ENCODE measurements around the gene IRX2. TPM values are rescaled to one million over a fixed set of nuclear protein-coding genes. Genes with fewer than 3 reads are reported as not detected.

The IRX2 gene
- total and polyA plus RNA-seq, 10 of the 15 experiments (the other 5 are each of a cell fraction or from before 2014, with no cell fraction given): not detected

DNA sequence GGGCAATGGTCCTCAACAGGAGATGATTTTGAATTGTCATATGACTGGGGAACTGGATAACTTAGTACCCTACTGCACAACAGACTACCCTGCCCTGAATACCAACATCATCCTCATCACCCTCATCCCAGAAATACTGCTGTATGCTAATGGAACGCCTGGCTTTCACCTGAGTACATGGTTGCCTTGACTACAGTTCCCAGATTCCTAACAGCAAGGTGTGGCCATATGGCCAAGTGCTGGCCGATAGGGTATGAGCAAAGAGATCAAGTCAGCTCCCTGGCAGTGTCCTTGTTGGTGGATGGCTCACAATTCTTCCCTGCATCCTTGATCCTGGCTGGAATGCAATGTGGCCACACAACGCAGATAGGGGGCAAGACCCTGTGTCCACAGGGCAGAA is 31.2 kb upstream of the IRX2 start:
- no peak overlapping the region for H3K4me3 ChIP-seq
- in situ Hi-C loops (cut with MboI) (no loop called here), intact Hi-C loops (cut with micrococcal nuclease; ENCODE audit: unreplicated experiment) (no loop called here)
- POLR2A ChIA-PET: no interaction called here
- no peaks in the 10 kb centered on the region for H3K27me3 ChIP-seq (replicated peaks in 1 of 2; ENCODE audit: control insufficient read depth in 2 of 2, insufficient read depth in 2 of 2, low read length in 1 of 2)
- SMC1A ChIA-PET (ENCODE audit: uncharacterized antibody, unreplicated experiment): no interaction called here
- 17% methylated on average over 3 of the region's 3 CpGs for WGBS (ENCODE audit: insufficient coverage, insufficient replicate concordance, low lambda C conversion rate, missing lambda C conversion rate)
- no peak overlapping the region for H2AFZ ChIP-seq (ENCODE audit: control insufficient read depth, low read depth, low read length)
- H3K27ac ChIP-seq (ENCODE audit: control insufficient read depth, insufficient read depth): no peak overlapping the region
- H3K79me2 ChIP-seq (ENCODE audit: control insufficient read depth, insufficient read depth, low read length): no peaks in the 10 kb centered on the region
- no TSS peak for BruUV-seq (replicated peaks)
- CTCF ChIA-PET: no interaction called here
- H3K36me3 ChIP-seq (ENCODE audit: control insufficient read depth in 2 of 2, insufficient read depth in 2 of 2, low read length in 1 of 2): no peaks in the 10 kb centered on the region
- H3K4me1 ChIP-seq (ENCODE audit: control insufficient read depth, insufficient read depth, low read length): no peaks in the 10 kb centered on the region
- H3K9me3 ChIP-seq (replicated peaks; ENCODE audit: control insufficient read depth, insufficient read depth, low read length): no peaks in the 10 kb centered on the region; the same call in 2 of the 3 replicates
- ATAC-seq: no peak
- H3K4me2 ChIP-seq (ENCODE audit: control insufficient read depth, insufficient read depth): no peak overlapping the region
- TF ChIP-seq SUZ12 (IDR thresholded peaks at IDR 0.05; ENCODE audit: unreplicated experiment) (no peak), HDAC2 (IDR thresholded peaks at IDR 0.05) (no peak), MYC (IDR thresholded peaks at IDR 0.05; ENCODE audit: insufficient read depth, insufficient read length, insufficient replicate concordance, low read length, severe bottlenecking) (no peak), IKZF1 (conservative IDR thresholded peaks at IDR 0.05) (no peak), POU2F2 (IDR thresholded peaks at IDR 0.05; ENCODE audit: borderline replicate concordance, low read depth, low read length) (no peak), SP1 (IDR thresholded peaks at IDR 0.05; ENCODE audit: low read depth, low read length) (no peak), SMARCA5 (IDR thresholded peaks at IDR 0.05) (no peak), ZNF217 (IDR thresholded peaks at IDR 0.05) (no peak)
- TF ChIP-seq, protein P1, sequence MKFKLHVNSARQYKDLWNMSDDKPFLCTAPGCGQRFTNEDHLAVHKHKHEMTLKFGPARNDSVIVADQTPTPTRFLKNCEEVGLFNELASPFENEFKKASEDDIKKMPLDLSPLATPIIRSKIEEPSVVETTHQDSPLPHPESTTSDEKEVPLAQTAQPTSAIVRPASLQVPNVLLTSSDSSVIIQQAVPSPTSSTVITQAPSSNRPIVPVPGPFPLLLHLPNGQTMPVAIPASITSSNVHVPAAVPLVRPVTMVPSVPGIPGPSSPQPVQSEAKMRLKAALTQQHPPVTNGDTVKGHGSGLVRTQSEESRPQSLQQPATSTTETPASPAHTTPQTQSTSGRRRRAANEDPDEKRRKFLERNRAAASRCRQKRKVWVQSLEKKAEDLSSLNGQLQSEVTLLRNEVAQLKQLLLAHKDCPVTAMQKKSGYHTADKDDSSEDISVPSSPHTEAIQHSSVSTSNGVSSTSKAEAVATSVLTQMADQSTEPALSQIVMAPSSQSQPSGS (IDR thresholded peaks at IDR 0.05; ENCODE audit: low read length): no peak
- no peak for DNase-seq (ENCODE audit: low read depth, low spot score)
- H4K20me1 ChIP-seq (ENCODE audit: control insufficient read depth, insufficient read depth): no peaks in the 10 kb centered on the region
- no peak overlapping the region for H3K9ac ChIP-seq (ENCODE audit: control insufficient read depth, insufficient read depth, low read length)
- FAIRE-seq: no peak
- RAD21 ChIA-PET (ENCODE audit: unreplicated experiment): no interaction called here
